ENCODE measurements around the gene NAGK.

Gene NAGK

DNA sequence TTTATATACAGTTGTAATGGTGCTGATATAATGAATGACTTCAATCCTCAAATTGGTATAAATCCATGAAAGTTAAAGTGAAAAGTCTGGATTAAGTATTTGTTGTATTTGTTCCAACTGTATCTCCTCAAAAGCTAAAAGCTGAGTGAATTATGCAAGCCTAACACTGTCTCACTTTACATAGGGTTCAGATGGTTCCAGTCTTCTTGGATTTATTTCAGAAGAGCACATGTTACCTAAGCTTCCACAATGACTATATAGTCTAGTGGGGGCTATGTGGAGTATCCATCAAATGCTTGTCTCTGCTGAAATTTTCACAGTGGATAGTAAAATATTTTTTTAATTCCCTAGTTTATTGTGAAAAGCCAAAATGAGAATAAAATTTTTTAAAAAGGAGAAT is 48.6 kb downstream of the NAGK start:
- TF ChIP-seq, protein P1, sequence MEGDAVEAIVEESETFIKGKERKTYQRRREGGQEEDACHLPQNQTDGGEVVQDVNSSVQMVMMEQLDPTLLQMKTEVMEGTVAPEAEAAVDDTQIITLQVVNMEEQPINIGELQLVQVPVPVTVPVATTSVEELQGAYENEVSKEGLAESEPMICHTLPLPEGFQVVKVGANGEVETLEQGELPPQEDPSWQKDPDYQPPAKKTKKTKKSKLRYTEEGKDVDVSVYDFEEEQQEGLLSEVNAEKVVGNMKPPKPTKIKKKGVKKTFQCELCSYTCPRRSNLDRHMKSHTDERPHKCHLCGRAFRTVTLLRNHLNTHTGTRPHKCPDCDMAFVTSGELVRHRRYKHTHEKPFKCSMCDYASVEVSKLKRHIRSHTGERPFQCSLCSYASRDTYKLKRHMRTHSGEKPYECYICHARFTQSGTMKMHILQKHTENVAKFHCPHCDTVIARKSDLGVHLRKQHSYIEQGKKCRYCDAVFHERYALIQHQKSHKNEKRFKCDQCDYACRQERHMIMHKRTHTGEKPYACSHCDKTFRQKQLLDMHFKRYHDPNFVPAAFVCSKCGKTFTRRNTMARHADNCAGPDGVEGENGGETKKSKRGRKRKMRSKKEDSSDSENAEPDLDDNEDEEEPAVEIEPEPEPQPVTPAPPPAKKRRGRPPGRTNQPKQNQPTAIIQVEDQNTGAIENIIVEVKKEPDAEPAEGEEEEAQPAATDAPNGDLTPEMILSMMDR (IDR thresholded peaks at IDR 0.05), result no peak
- no peak overlapping the region for H3K27ac ChIP-seq
- DNase-seq (ENCODE audit: low spot score), result no peak
- H3K4me3 ChIP-seq, result no peak overlapping the region

DNA sequence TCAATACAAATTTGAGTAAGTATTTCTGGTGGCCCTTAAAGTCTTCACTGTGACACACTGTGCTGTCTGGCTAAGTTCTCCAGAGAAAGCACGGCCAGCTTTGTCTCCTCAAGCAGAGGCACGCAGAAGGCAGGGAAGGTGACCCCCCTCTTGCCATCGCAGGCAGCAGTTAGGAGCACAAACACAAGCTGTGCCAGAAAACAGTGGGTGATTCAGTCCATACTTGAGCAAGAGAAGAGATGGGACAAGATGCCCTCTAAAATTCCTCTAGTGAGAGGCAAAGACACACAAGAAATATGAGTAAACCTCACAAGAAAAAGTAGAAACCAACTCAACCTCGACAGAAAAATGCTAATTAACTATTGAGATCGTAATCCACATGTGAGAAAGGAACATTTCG is 51.7 kb downstream of the NAGK start:
- Histone ChIP-seq H3K27ac (no peak overlapping the region), H3K4me3 (no peak overlapping the region)
- TF ChIP-seq, protein P1 (IDR thresholded peaks at IDR 0.05), result no peak
- no peak for DNase-seq (ENCODE audit: low spot score)

DNA sequence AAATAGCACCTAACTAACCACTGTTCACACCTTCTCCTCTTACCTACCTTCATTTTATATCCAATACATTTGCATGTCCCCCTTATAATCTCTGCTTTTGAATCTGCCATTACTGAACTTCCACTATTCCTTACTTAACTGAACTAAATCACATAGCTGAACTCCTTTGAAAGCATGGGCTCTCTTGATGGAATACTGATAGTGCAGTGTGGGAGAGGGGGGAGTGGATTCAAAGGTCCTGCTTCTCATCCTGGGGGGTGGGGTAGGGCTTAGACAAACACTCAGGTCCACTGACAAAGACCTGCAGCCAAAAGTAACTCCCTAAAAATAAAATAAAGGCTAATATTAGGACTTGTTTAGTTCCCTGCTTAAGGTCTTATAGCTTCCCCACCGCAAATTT is 53.0 kb downstream of the NAGK start:
- TF ChIP-seq, protein P1 (IDR thresholded peaks at IDR 0.05), result no peak
- no peak overlapping the region for H3K27ac ChIP-seq
- no peak for DNase-seq (ENCODE audit: low spot score)
- H3K4me3 ChIP-seq, result no peak overlapping the region

DNA sequence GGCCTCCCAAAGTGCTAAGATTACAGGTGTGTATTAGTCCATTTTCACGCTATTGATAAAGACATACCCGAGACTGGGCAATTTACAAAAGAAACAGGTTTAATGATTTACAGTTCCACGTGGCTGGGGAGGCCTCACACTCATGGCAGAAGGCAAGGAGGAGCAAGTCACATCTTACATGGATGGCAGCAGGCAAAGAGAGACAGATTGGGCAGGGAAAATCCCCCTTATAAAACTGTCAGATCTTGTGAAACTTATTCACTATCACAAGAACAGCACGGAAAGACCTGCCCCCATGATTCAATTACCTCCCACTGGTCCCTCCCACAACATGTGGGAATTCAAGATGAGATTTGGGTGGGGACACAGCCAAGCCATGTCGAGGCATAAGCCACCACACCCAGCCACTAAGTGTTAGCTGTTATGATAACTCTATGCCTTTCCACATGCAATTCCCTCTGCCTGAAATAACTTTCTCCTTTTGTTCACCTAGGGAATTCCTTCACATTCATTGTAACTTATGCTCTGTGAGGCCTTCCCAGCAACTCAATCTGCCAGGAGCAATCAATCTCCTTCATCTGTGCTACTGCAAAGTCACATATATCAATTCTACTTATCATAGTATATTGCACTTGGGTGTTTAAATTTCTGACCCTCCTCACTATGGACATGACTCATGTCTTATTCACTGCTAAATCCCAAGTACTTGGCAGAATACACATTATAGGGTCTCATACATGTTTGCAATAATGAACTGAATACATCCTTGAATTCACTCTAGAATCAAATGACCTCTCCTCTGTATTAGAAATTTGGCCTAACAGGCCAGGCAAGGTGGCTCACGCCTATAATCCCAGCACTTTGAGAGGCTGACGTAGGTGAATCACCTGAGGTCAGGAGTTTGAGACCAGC is 54.2 kb downstream of the NAGK start:
- Histone ChIP-seq H3K27ac (no peak overlapping the region), H3K4me3 (no peak overlapping the region)
- TF ChIP-seq, protein P1 (IDR thresholded peaks at IDR 0.05), result no peak
- no peak for DNase-seq (ENCODE audit: low spot score)

DNA sequence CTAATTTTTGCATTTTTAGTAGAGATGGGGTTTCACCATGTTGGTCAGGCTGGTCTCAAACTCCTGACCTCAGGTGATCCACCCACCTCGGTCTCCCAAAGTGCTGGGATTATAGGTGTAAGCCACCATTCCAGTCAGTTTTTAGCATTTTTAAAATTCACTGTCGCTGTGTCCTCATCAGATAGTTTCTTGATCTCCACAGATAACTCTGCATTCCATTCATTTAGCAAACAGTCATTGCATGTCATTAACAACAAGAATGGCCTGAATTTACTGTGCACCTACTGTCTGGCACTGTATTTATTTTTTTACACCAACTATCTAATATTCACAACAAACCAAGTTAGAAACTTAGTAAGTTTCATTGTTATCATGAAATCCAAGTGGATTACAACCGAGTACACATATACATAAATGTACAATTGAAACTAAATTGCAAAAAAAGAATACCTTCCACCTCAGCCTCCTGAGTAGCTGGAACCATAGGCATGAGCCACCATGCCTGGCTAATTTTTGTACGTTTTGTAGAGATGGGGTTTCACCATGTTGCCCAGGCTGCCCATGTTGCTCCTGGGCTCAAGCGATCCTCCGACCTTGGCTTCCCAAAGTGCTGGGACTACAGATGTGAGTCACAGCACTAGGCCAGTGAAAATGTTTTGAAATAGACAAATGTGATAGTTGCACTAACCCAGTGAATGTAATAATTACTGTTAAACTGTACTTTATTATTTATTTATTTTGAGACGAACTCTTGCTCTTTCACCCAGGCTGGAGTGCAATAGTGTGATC is 57.3 kb downstream of the NAGK start:
- Histone ChIP-seq H3K27ac (no peak overlapping the region), H3K4me3 (no peak overlapping the region)
- DNase-seq (ENCODE audit: low spot score), result no peak
- TF ChIP-seq, protein P1 (IDR thresholded peaks at IDR 0.05), result no peak

DNA sequence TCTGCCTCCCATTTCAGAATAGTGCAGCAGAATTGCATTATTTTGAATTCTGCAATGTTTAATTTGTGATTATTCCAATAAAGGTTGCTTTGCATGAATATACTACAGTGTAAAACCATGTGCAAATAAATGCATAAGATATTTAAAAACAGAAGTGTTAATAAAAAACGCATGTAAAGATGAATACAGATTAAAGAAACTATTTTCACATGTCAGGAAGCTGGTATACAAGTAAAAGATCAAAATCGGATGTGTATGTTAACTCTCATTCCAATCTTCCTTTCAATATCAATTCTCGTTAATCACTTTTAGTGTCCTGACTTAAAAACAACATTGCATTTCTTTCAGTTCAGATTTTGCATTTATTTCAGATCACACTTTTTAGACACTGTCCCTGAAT is 58.5 kb downstream of the NAGK start:
- Histone ChIP-seq H3K27ac (no peak overlapping the region), H3K4me3 (no peak overlapping the region)
- no peak for DNase-seq (ENCODE audit: low spot score)
- TF ChIP-seq, protein P1 (IDR thresholded peaks at IDR 0.05), result no peak
